Smooth muscle cell (in vitro differentiated cells): Measurements from ENCODE around the gene ISOC2. TPM values are rescaled to one million over a fixed set of nuclear protein-coding genes. Genes with fewer than 3 reads are reported as not detected.

Experiments
- DNase-seq: peaks from one replicate; lab custom pipeline; 2025; ENCODE audit not compliant: unreplicated experiment; lab: John Stamatoyannopoulos, UW
- H2AFZ ChIP-seq: fragments of 200-600 bp; sonication (generic); 2 replicates; pipeline ENCODE4 v1.6.0; 2016; ENCODE audit warnings: antibody characterized with exemption, low read depth, mild to moderate bottlenecking
- H3F3A ChIP-seq: fragments of 200-600 bp; sonication (generic); 2 replicates; pipeline ENCODE4 v1.6.0; 2017; ENCODE audit warnings: antibody characterized with exemption, low read depth
- H3K27ac ChIP-seq: fragments of 200-600 bp; sonication (generic); 2 replicates; pipeline ENCODE4 v1.5.1; 2016; ENCODE audit warnings: low read depth, mild to moderate bottlenecking
- H3K27me3 ChIP-seq: fragments of 200-600 bp; sonication (generic); 2 replicates; pipeline ENCODE4 v1.6.1; 2016; ENCODE audit warnings: low read depth, mild to moderate bottlenecking
- H3K36me3 ChIP-seq: fragments of 200-600 bp; sonication (generic); 2 replicates; pipeline ENCODE4 v1.5.1; 2016; ENCODE audit warnings: low read depth
- H3K4me1 ChIP-seq: fragments of 200-600 bp; sonication (generic); 2 replicates; pipeline ENCODE4 v1.5.1; 2016; ENCODE audit warnings: low read depth
- H3K4me2 ChIP-seq: fragments of 200-600 bp; sonication (generic); 2 replicates; pipeline ENCODE4 v1.6.0; 2016; ENCODE audit warnings: mild to moderate bottlenecking
- H3K4me3 ChIP-seq: fragments of 200-600 bp; sonication (generic); 2 replicates; pipeline ENCODE4 v1.5.1; 2016; ENCODE audit warnings: mild to moderate bottlenecking
- H3K79me2 ChIP-seq: fragments of 200-600 bp; sonication (generic); 2 replicates; pipeline ENCODE4 v1.6.0; 2016; ENCODE audit warnings: low read depth, mild to moderate bottlenecking
- H3K9ac ChIP-seq: fragments of 200-600 bp; sonication (generic); 2 replicates; pipeline ENCODE4 v1.6.0; 2016; ENCODE audit warnings: low read depth
- H3K9me3 ChIP-seq: fragments of 200-600 bp; sonication (generic); replicated peaks from 2 replicates; pipeline ENCODE4 v1.5.1; 2016; ENCODE audit warnings: low read depth
- H4K20me1 ChIP-seq: fragments of 200-600 bp; sonication (generic); 2 replicates; pipeline ENCODE4 v1.6.0; 2016; ENCODE audit warnings: low read depth
- WGBS: methylation state at CpG from one replicate; pipeline ENCODE4 v1.1.7; 2016; ENCODE audit warnings: low lambda C conversion rate; 5-methylcytosine and 5-hydroxymethylcytosine counted together
- polyA plus RNA-seq: library from polyadenylated mRNA; unstranded; fragments of >200 nt; fragmentation: Nextera tagmentation; extraction: Ambion mirVana; gene quantifications from 2 replicates; pipeline ENCODE4 v1.2.1, GENCODE V29; 2016
- total RNA-seq: library from RNA; depleted of rRNA; stranded (reverse); fragments of >200 nt; gene quantifications from 2 replicates; pipeline ENCODE4 v1.2.3, GENCODE V29; 2014
- TF ChIP-seq, protein P1 (sequence below): fragments of 200-600 bp; sonication (generic); IDR thresholded peaks from 2 replicates; pipeline ENCODE4 v1.5.1; 2017; ENCODE audit warnings: borderline replicate concordance, mild to moderate bottlenecking, antibody characterized with exemption; ENCODE audit not compliant: insufficient read depth, poor library complexity, severe bottlenecking

Gene ISOC2
- total and polyA plus RNA-seq, 2 experiments from 2014 or later: 56.5 to 61.4 TPM

DNA sequence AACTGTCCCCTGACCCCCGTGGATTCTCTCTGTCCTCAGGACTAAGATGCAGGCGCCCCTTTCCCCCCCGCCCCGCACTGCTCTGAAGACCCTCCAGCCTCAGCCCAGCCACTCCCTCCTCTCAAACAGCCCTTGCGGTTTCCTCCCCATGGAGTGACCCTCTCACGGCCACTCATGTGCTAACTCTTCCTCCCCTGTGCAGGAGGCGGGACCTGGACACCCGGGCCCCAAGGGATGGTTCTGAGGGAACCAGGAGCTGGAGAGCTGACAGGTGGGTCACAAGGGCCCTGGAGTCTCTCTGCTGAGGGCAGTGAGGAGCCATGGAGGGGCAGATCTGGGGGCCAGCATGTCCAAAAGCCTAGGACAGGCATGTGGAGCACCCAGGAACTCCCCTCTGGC, 1.9 kb downstream of the ISOC2 start:
- Histone ChIP-seq H3K4me2 (no peak overlapping the region), H3K36me3 (no peaks in the 10 kb centered on the region), H3K9ac (no peak overlapping the region), H4K20me1 (peaks cover 24% of the 10 kb centered on the region), H2AFZ (no peak overlapping the region), H3F3A (no peaks in the 10 kb centered on the region), H3K4me1 (peaks cover 4% of the 10 kb centered on the region), H3K27ac (no peak overlapping the region), H3K27me3 (peaks cover 14% of the 10 kb centered on the region), H3K9me3 (no peaks in the 10 kb centered on the region), H3K4me3 (no peak overlapping the region), H3K79me2 (no peaks in the 10 kb centered on the region)
- TF ChIP-seq, protein P1, sequence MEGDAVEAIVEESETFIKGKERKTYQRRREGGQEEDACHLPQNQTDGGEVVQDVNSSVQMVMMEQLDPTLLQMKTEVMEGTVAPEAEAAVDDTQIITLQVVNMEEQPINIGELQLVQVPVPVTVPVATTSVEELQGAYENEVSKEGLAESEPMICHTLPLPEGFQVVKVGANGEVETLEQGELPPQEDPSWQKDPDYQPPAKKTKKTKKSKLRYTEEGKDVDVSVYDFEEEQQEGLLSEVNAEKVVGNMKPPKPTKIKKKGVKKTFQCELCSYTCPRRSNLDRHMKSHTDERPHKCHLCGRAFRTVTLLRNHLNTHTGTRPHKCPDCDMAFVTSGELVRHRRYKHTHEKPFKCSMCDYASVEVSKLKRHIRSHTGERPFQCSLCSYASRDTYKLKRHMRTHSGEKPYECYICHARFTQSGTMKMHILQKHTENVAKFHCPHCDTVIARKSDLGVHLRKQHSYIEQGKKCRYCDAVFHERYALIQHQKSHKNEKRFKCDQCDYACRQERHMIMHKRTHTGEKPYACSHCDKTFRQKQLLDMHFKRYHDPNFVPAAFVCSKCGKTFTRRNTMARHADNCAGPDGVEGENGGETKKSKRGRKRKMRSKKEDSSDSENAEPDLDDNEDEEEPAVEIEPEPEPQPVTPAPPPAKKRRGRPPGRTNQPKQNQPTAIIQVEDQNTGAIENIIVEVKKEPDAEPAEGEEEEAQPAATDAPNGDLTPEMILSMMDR: no peak
- DNase-seq: no peak
- WGBS: 73% methylated on average over 8 of the region's 8 CpGs

DNA sequence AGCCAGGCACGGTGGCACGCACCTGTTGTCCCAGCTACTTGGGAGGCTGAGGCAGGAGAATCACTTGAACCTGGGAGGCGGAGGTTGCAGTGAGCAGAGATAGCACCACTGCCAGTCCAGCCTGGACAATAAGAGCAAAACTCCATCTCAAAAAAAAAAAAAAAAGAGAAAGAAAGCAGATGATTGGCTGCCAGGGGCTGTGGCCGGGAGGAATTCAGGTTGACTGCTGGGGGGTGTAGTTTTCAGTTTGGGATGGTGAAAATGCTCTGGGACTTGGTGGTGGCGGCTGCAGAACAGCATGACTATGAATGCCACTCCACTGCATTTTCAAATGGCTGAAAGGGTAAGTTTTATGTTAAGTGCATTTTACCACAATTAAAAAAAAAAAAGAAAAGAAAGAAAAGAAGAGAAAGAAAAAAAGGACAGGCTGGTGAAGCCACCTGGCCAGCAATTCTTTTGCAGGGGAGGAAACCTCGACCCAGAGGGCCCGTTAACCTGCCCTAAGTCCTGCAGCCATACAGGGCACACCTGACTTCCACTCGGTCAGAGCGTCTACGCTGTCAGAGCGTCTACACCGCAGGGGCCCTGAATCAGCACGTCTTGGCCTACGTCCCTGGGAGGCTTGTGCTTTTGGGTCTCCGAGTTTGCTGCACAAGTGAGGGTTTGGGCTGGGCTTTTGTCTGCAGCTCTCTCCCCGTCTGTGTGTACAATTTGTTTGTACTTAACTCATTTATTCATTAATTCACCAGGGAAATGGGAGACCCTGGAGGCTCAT, 3.6 kb downstream of the ISOC2 start:
- H3K4me3 ChIP-seq: no peak overlapping the region
- no peaks in the 10 kb centered on the region for H3K36me3 ChIP-seq
- H2AFZ ChIP-seq: no peak overlapping the region
- no peak overlapping the region for H3K27ac ChIP-seq
- TF ChIP-seq, protein P1: no peak
- DNase-seq: no peak
- peaks cover 4% of the 10 kb centered on the region for H3K4me1 ChIP-seq
- H3K4me2 ChIP-seq: no peak overlapping the region
- no peaks in the 10 kb centered on the region for H3K9me3 ChIP-seq
- WGBS: 91% methylated on average over 16 of the region's 16 CpGs
- no peaks in the 10 kb centered on the region for H3K79me2 ChIP-seq
- peaks cover 6% of the 10 kb centered on the region for H3F3A ChIP-seq
- H3K9ac ChIP-seq: no peak overlapping the region
- H3K27me3 ChIP-seq: peaks cover 7% of the 10 kb centered on the region
- peaks cover 36% of the 10 kb centered on the region for H4K20me1 ChIP-seq

DNA sequence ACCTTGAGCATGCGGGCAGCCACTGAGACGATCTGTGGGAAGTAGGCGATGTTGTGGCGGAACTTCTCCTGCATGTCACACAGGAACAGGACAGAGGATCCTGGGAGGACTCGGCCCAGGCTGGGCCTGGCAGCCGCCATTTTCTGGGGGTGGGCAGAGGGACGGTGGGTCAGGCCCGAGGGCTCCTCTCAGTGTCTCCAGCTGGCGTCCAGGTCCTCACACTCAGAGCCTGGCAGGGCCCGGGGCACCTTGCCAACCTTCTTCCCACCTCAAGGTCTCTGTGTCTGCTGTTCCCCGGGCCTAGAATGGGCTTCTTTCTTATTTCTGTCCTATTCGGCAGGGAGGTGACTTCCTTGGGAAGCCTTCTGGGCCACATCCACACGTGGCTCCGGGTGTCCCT, 5.1 kb downstream of the ISOC2 start:
- H3K27me3 ChIP-seq: peaks cover 18% of the 10 kb centered on the region
- H3K4me3 ChIP-seq: no peak overlapping the region
- H3K9me3 ChIP-seq: no peaks in the 10 kb centered on the region
- TF ChIP-seq, protein P1: no peak
- H4K20me1 ChIP-seq: peaks cover 37% of the 10 kb centered on the region
- DNase-seq: no peak
- no peak overlapping the region for H2AFZ ChIP-seq
- 94% methylated on average over 14 of the region's 14 CpGs for WGBS
- H3K4me1 ChIP-seq: peaks cover 16% of the 10 kb centered on the region
- H3K9ac ChIP-seq: no peak overlapping the region
- H3F3A ChIP-seq: peaks cover 6% of the 10 kb centered on the region
- no peaks in the 10 kb centered on the region for H3K79me2 ChIP-seq
- H3K27ac ChIP-seq: no peak overlapping the region
- H3K4me2 ChIP-seq: no peak overlapping the region
- no peaks in the 10 kb centered on the region for H3K36me3 ChIP-seq
